22Rv1 (cell line): Measurements from ENCODE around the gene KIF23.

Experiments
- CTCF ChIP-seq: fragments of 450-650 bp; IDR thresholded peaks from 2 replicates; pipeline ENCODE4 v1.5.1; 2017; ENCODE audit warnings: mild to moderate bottlenecking
- ZFX ChIP-seq: fragments of 450-650 bp; IDR thresholded peaks from 2 replicates; pipeline ENCODE4 v1.6.1; 2017; ENCODE audit warnings: antibody characterized with exemption, borderline replicate concordance

DNA sequence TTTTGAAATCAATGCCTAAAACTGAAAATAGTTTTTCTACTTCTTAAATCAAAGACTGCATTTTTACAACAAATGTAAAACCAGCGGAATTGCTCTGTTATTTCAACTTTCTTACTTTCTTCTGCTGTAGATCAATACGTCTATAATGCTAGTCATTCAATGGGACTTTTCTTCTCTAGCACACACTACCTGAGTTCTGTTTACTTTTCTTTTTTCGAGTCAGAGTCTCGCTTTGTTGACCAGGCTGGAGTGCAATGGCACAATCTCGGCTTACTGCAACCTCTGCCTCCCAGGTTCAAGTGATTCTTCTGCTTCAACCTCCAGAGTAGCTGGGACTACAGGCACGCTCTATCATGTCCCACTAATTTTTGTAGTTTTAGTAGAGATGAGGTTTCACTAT lies 40.7 kb upstream of the KIF23 start:
- TF ChIP-seq CTCF: no peak
- TF ChIP-seq ZFX: no peak
